GM19468 (cell line): ENCODE results near the gene CSMD2.

ENCODE experiments used
- ATAC-seq: cut with Tn5 transposase; IDR thresholded peaks from one replicate; pipeline ENCODE4 v1.9.1; 2021; ENCODE audit warnings: mild to moderate bottlenecking, moderate library complexity, moderate number of reproducible peaks; ENCODE audit not compliant: unreplicated experiment; ENCODE audit errors: extremely low read depth

The CSMD2 gene

GRCh38 chr1:34162852-34163766 is 1.9 kb downstream of the CSMD2 start:
- peak; percentile 39 for ATAC-seq

- no peak for ATAC-seq
These were observed 8.3 kb downstream of the CSMD2 start for GRCh38 chr1:34156739-34157138.

GRCh38 chr1:34155860-34156259 is 9.2 kb downstream of the CSMD2 start:
- no peak for ATAC-seq

DNA sequence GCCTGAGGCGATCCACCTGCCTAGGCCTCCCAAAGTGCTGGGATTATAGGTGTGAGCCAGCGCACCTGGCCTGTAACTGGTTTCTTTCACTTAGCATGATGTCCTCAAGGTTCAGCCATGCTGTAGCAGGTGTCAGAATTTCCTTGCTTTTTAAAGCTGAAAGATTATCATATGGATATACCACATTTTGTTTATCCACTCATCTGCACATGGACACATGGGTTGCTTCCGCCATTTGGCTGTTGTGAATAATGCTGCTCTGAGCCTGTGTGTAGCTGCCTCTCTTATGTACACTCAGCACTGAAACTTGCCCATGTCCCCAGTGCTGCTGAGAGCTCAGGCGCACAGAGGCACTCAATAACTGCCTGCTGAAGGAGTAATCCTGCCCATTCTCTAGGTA is 11.8 kb downstream of the CSMD2 start:
- ATAC-seq: no peak

DNA sequence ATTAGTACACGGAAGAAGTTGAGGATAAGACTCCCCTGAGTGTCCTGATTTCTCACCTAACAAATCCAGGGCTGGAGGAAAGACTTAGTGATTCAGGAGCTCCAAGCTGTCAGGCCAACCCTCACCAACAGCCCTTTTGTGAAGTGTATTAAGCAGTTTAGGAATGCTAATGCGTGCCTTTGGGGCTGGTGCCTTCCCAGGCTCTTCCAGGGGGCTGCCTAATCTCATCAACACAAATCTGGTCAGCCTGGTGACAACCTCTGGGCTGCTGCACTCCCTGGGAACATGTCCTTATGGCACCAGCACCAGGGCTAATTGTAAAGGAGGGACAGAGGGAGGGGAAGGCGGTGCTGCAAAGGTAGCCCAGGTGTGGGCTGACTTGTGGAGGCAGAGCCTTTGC is 15.5 kb downstream of the CSMD2 start:
- no peak for ATAC-seq

DNA sequence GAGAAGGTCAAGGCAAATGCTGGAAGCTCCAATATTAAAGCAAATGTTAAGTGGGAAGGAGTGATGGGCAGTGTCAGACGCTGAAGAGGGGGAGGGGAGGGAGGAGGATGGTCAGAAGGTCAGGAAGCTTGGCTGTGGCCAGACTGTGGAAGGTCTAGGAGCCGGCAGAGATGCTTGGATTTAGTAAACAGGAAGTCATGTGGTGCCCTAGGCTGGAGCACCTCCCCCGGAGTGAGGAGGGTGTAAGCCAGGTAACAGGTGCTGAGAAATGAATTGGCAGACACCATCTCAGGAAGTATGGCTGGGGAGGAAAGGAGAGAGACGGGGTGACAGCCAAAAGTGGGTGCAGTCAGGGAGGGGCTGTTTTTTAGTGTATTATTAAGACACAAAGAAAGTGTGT is 17.7 kb downstream of the CSMD2 start:
- ATAC-seq: no peak

GRCh38 chr1:34144766-34145165 is 20.3 kb downstream of the CSMD2 start:
- ATAC-seq: no peak

- no peak for ATAC-seq
These were observed 21.1 kb downstream of the CSMD2 start for GRCh38 chr1:34143975-34144374.

- no peak for ATAC-seq
These were observed 24.9 kb downstream of the CSMD2 start for GRCh38 chr1:34140011-34140676.

DNA sequence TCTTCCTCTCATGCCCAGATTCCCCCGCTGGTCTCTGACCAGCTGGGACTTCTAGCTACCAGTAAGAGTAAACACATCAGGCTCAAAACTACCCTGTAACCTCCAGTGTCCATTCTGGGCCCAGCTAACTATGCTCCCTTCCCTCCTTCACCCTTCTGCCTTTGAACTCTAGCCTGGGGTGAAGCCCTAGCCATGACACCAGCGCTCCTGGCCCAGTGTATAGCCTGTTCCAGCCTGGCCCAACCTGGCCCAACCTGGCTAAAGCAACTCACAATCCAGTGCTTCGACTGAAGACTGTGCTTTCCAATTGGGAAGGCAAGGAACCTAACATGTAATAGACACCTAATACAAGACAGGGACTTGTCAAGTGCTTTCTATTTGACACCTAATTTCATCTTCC is 27.6 kb downstream of the CSMD2 start:
- no peak for ATAC-seq

GRCh38 chr1:34132161-34132420 is 32.9 kb downstream of the CSMD2 start:
- no peak for ATAC-seq

GRCh38 chr1:34131396-34132160 is 33.5 kb downstream of the CSMD2 start:
- no peak for ATAC-seq

DNA sequence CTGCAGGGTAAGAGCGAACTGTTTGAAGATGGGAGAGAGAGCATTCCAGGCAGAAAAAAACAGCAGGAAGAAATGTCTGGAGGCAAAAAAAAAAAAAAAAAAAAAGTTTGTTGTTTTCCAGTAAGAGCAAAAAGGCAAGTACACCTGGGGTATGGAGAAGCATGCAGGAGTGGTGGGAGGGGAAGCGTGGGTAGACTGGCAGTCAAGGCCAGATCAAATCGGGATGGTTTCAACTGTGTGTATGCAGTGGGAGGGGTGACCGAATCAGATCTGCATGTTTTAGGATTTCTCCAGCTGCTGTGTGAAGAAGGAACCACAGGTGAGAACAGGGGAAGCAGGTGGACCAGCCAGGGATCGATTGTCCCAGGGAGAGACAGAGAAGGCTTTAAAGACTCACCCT is 34.7 kb downstream of the CSMD2 start:
- no peak for ATAC-seq

- no peak for ATAC-seq
These were observed 35.4 kb downstream of the CSMD2 start for GRCh38 chr1:34129630-34130029.

DNA sequence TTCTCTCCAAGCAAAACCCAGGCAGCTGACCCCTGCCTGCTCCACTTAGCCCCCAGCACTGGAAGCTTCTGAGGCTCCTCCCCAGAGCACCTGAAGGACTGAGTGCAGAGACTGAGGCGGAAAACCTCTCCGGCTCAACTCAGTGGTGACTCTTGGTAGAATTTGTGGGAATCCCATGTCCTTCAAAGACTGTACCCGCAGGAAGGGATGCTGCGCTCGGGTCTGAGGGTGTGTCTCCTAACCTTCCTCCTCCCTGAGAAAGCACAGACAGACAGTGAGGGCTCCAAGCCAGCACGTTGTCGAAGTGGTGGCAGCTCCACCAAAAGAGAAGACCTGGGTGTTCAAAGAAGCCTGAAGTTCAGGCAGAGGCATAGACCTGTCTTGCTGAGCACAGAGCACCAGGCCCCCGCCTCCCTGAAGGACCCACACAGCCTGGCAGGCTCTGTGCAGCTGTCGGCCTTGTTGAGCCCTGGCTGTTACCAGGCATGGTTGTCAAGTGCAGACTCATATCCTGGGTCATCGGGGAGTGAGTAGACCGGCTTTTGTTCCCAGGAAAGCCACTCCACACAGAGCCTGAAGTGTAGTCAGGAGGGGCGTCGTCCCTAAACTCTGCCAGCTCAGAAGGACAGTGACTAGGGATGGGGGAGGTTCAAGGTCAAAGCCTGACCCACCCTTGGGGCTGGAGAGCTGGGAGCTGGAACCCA is 36.7 kb downstream of the CSMD2 start:
- ATAC-seq: no peak

- ATAC-seq: no peak
These were observed 37.7 kb downstream of the CSMD2 start for GRCh38 chr1:34127006-34128000.

GRCh38 chr1:34126486-34126885 is 38.5 kb downstream of the CSMD2 start:
- ATAC-seq: no peak

DNA sequence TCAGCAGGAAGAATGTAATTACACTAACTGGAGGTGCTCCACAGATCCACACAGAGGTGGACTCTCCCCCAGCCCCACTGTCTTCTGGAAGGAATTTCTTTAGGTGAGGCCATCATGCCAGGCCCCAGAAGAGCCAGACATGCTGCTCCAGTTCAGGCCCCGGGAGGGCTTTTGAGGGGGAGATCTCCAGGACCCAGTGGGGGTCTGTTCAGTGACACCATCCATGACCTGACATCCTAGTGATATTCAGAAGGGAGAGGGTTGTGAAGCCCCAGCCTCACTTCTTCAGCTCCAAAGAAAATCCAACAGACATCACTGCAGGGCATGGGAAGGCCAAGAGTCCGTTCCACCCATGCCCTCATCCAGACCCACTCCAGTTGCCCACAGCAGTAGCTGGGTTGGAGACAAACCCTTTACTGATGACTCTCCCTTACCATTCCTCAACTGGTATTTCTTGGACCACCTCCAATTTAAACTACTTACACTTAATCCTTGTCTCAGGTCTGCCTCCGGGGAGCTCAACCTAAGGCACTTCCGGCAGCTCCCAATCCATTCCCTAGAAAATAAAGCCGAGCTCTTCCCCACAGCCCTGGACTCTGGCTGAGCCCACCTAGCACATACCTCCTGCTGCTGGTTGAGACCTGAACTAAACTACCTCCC is 39.2 kb downstream of the CSMD2 start:
- no peak for ATAC-seq
